Testis (tissue), 3 donors: ENCODE measurements around the gene TIGD3. TPM values are rescaled to one million over a fixed set of nuclear protein-coding genes. Genes with fewer than 3 reads are reported as not detected.
A peak's percentile ranks its signal among the peaks of the same experiment; 100 is the strongest.

Experiments used
- DNase-seq: peaks from one replicate; pipeline ENCODE4 v3.0.0-alpha.2; 2019
- H3K27ac ChIP-seq, 2 donors: fragments of 200-600 bp; sonication (generic); one replicate each; pipeline ENCODE4 v1.5.1; 2019
- H3K27me3 ChIP-seq: fragments of 200-600 bp; sonication (generic); one replicate; pipeline ENCODE4 v1.5.1; 2019
- H3K36me3 ChIP-seq: fragments of 200-600 bp; sonication (generic); one replicate; pipeline ENCODE4 v1.5.1; 2017; ENCODE audit warnings: low read depth; ENCODE audit errors: missing control alignments
- H3K4me1 ChIP-seq: fragments of 200-600 bp; sonication (generic); one replicate; pipeline ENCODE4 v1.5.1; 2019
- H3K4me3 ChIP-seq, 2 donors: fragments of 200-600 bp; sonication (generic); one replicate each; pipeline ENCODE4 v1.5.1; 2017 to 2019
- H3K9me3 ChIP-seq: fragments of 200-600 bp; sonication (generic); one replicate; pipeline ENCODE4 v1.5.1; 2017
- CTCF ChIP-seq, 3 experiments: fragments of 450-650 bp in 2 of 3; fragments of 200-600 bp in 1 of 3; sonication (generic) in 1 of 3; IDR thresholded peaks; one replicate each; pipeline ENCODE4 v1.5.1; 2016 to 2019; ENCODE audit warnings: antibody characterized with exemption in 3 of 3, mild to moderate bottlenecking in 2 of 3, moderate library complexity in 1 of 3
- POLR2A ChIP-seq: fragments of 450-650 bp; IDR thresholded peaks from one replicate; pipeline ENCODE4 v1.6.1; 2017; ENCODE audit warnings: antibody characterized with exemption, mild to moderate bottlenecking, moderate library complexity
- WGBS, 2 donors: methylation state at CpG; one replicate each; pipeline ENCODE4 v1.1.5; 2018; 5-methylcytosine and 5-hydroxymethylcytosine counted together
- intact Hi-C: fragments of 100-400 bp; cut with DNase I; formaldehyde crosslinking; loops from one replicate; pipeline ENCODE4 v1.15.1; 2023; ENCODE audit warnings: low total_unique reads
- polyA plus RNA-seq: library from polyadenylated mRNA; stranded (reverse); fragments of 350-450 nt; fragmentation: Illumina TruSeq; extraction: RNeasy Lipid Tissue Mini Kit (QIAGEN cat#74804); gene quantifications from one replicate; pipeline ENCODE4 v1.2.3, GENCODE V29; 2014; ENCODE audit warnings: low read depth, low replicate concordance; ENCODE audit not compliant: insufficient read depth
- total RNA-seq, 2 donors: library from RNA; depleted of rRNA; stranded (reverse); fragments of >200 nt; gene quantifications; one replicate each; pipeline ENCODE4 v1.2.3, GENCODE V29; 2016

The TIGD3 gene
- total and polyA plus RNA-seq, 3 donors from 2014 or later: 5.3 to 7.6 (median 7.1) TPM

- Histone ChIP-seq H3K9me3 (no peaks in the 10 kb centered on the region), H3K4me1 (peaks cover 59% of the 10 kb centered on the region), H3K27ac (no peak overlapping the region), H3K36me3 (no peaks in the 10 kb centered on the region), H3K4me3 (no peak overlapping the region), H3K27me3 (no peaks in the 10 kb centered on the region)
- no peak for DNase-seq
- intact Hi-C loops: no loop called here
- TF ChIP-seq CTCF (IDR thresholded peaks at IDR 0.05) (no peak), POLR2A (no peak)
- 93 to 98% methylated on average over 4 of the region's 4 CpGs for WGBS, 2 donors
These were observed 34.2 kb downstream of the TIGD3 start for GRCh38 chr11:65388731-65389130.

- no peak for DNase-seq
- Histone ChIP-seq H3K27ac (peak overlapping the region in 1 of 2 donors; percentile 35), H3K27me3 (no peaks in the 10 kb centered on the region), H3K9me3 (no peaks in the 10 kb centered on the region), H3K4me1 (peaks cover 59% of the 10 kb centered on the region), H3K36me3 (no peaks in the 10 kb centered on the region), H3K4me3 (no peak overlapping the region)
- intact Hi-C loops: no loop called here
- WGBS, 2 donors: 73 to 81% methylated on average over 14 to 20 of the region's 20 CpGs
- TF ChIP-seq POLR2A (no peak), CTCF (IDR thresholded peaks at IDR 0.05) (no peak)
These were observed 34.9 kb downstream of the TIGD3 start for GRCh38 chr11:65389294-65389980.

GRCh38 chr11:65390099-65390941, 35.8 kb downstream of the TIGD3 start:
- WGBS, 2 donors: 53 to 64% methylated on average over 15 to 21 of the region's 21 CpGs
- H3K4me3 ChIP-seq: no peak overlapping the region
- H3K27ac ChIP-seq: peak overlapping the region; percentile 35 to 50
- DNase-seq: peak; percentile 72
- H3K36me3 ChIP-seq: no peaks in the 10 kb centered on the region
- TF ChIP-seq CTCF (IDR thresholded peaks at IDR 0.05) (no peak), POLR2A (no peak)
- no peaks in the 10 kb centered on the region for H3K27me3 ChIP-seq
- intact Hi-C loops: no loop called here
- no peaks in the 10 kb centered on the region for H3K9me3 ChIP-seq
- H3K4me1 ChIP-seq: peaks cover 59% of the 10 kb centered on the region

- DNase-seq: peak; percentile 52
- Histone ChIP-seq H3K4me3 (no peak overlapping the region), H3K36me3 (no peaks in the 10 kb centered on the region), H3K4me1 (peaks cover 59% of the 10 kb centered on the region), H3K27me3 (no peaks in the 10 kb centered on the region), H3K27ac (peak overlapping the region; percentile 35 to 50), H3K9me3 (no peaks in the 10 kb centered on the region)
- TF ChIP-seq POLR2A (no peak), CTCF (IDR thresholded peaks at IDR 0.05) (no peak)
- 0 to 61% methylated on average over 2 to 9 of the region's 9 CpGs for WGBS, 2 donors
- intact Hi-C loops: no loop called here
These were observed 36.4 kb downstream of the TIGD3 start for GRCh38 chr11:65390996-65391395.
